ENCODE data around the gene IMMT.

The IMMT gene

GRCh38 chr2:86143307-86143706 lies 52.0 kb downstream of the IMMT start:
- H3K27me3 ChIP-seq (ENCODE audit: control insufficient read depth, insufficient read depth, low read length), result no peaks in the 10 kb centered on the region
- H3K4me3 ChIP-seq (ENCODE audit: low read depth, low read length), result no peak overlapping the region
- no peak overlapping the region for H3K27ac ChIP-seq (ENCODE audit: low read depth, low read length)
- H3K9me3 ChIP-seq (ENCODE audit: control insufficient read depth, insufficient read depth, low read length), result no peaks in the 10 kb centered on the region
- no peak overlapping the region for H3K9ac ChIP-seq (ENCODE audit: low read depth, low read length)
- H3K36me3 ChIP-seq (ENCODE audit: control insufficient read depth, insufficient read depth, low read length), result peaks cover 91% of the 10 kb centered on the region
- H3K4me1 ChIP-seq (ENCODE audit: control insufficient read depth, insufficient read depth, low read length), result no peaks in the 10 kb centered on the region

- Histone ChIP-seq H3K27ac (ENCODE audit: low read depth, low read length) (no peak overlapping the region), H3K9ac (ENCODE audit: low read depth, low read length) (no peak overlapping the region), H3K4me1 (ENCODE audit: control insufficient read depth, insufficient read depth, low read length) (no peaks in the 10 kb centered on the region), H3K9me3 (ENCODE audit: control insufficient read depth, insufficient read depth, low read length) (no peaks in the 10 kb centered on the region), H3K36me3 (ENCODE audit: control insufficient read depth, insufficient read depth, low read length) (peaks cover 91% of the 10 kb centered on the region), H3K4me3 (ENCODE audit: low read depth, low read length) (no peak overlapping the region), H3K27me3 (ENCODE audit: control insufficient read depth, insufficient read depth, low read length) (no peaks in the 10 kb centered on the region)
These were observed 52.6 kb downstream of the IMMT start for GRCh38 chr2:86142436-86143257.

GRCh38 chr2:86140969-86141392 lies 54.3 kb downstream of the IMMT start:
- H3K36me3 ChIP-seq (ENCODE audit: control insufficient read depth, insufficient read depth, low read length), result peaks cover 91% of the 10 kb centered on the region
- H3K4me3 ChIP-seq (ENCODE audit: low read depth, low read length), result no peak overlapping the region
- H3K4me1 ChIP-seq (ENCODE audit: control insufficient read depth, insufficient read depth, low read length), result no peaks in the 10 kb centered on the region
- no peak overlapping the region for H3K9ac ChIP-seq (ENCODE audit: low read depth, low read length)
- no peak overlapping the region for H3K27ac ChIP-seq (ENCODE audit: low read depth, low read length)
- H3K27me3 ChIP-seq (ENCODE audit: control insufficient read depth, insufficient read depth, low read length), result no peaks in the 10 kb centered on the region
- H3K9me3 ChIP-seq (ENCODE audit: control insufficient read depth, insufficient read depth, low read length), result no peaks in the 10 kb centered on the region

- Histone ChIP-seq H3K9me3 (ENCODE audit: control insufficient read depth, insufficient read depth, low read length) (no peaks in the 10 kb centered on the region), H3K27ac (ENCODE audit: low read depth, low read length) (no peak overlapping the region), H3K36me3 (ENCODE audit: control insufficient read depth, insufficient read depth, low read length) (peaks cover 91% of the 10 kb centered on the region), H3K4me3 (ENCODE audit: low read depth, low read length) (no peak overlapping the region), H3K27me3 (ENCODE audit: control insufficient read depth, insufficient read depth, low read length) (no peaks in the 10 kb centered on the region), H3K9ac (ENCODE audit: low read depth, low read length) (no peak overlapping the region), H3K4me1 (ENCODE audit: control insufficient read depth, insufficient read depth, low read length) (no peaks in the 10 kb centered on the region)
These were observed 55.3 kb downstream of the IMMT start for GRCh38 chr2:86139981-86140380.

- Histone ChIP-seq H3K9me3 (ENCODE audit: control insufficient read depth, insufficient read depth, low read length) (no peaks in the 10 kb centered on the region), H3K27me3 (ENCODE audit: control insufficient read depth, insufficient read depth, low read length) (no peaks in the 10 kb centered on the region), H3K4me3 (ENCODE audit: low read depth, low read length) (no peak overlapping the region), H3K4me1 (ENCODE audit: control insufficient read depth, insufficient read depth, low read length) (no peaks in the 10 kb centered on the region), H3K9ac (ENCODE audit: low read depth, low read length) (no peak overlapping the region), H3K27ac (ENCODE audit: low read depth, low read length) (no peak overlapping the region), H3K36me3 (ENCODE audit: control insufficient read depth, insufficient read depth, low read length) (peaks cover 91% of the 10 kb centered on the region)
These were observed 56.3 kb downstream of the IMMT start for GRCh38 chr2:86138736-86139625.

GRCh38 chr2:86136141-86136540 lies 59.1 kb downstream of the IMMT start:
- Histone ChIP-seq H3K27ac (ENCODE audit: low read depth, low read length) (no peak overlapping the region), H3K27me3 (ENCODE audit: control insufficient read depth, insufficient read depth, low read length) (no peaks in the 10 kb centered on the region), H3K9me3 (ENCODE audit: control insufficient read depth, insufficient read depth, low read length) (no peaks in the 10 kb centered on the region), H3K4me3 (ENCODE audit: low read depth, low read length) (no peak overlapping the region), H3K4me1 (ENCODE audit: control insufficient read depth, insufficient read depth, low read length) (no peaks in the 10 kb centered on the region), H3K9ac (ENCODE audit: low read depth, low read length) (no peak overlapping the region), H3K36me3 (ENCODE audit: control insufficient read depth, insufficient read depth, low read length) (peaks cover 100% of the 10 kb centered on the region)

- peaks cover 100% of the 10 kb centered on the region for H3K36me3 ChIP-seq (ENCODE audit: control insufficient read depth, insufficient read depth, low read length)
- no peak overlapping the region for H3K9ac ChIP-seq (ENCODE audit: low read depth, low read length)
- no peaks in the 10 kb centered on the region for H3K4me1 ChIP-seq (ENCODE audit: control insufficient read depth, insufficient read depth, low read length)
- H3K27ac ChIP-seq (ENCODE audit: low read depth, low read length), result no peak overlapping the region
- no peaks in the 10 kb centered on the region for H3K27me3 ChIP-seq (ENCODE audit: control insufficient read depth, insufficient read depth, low read length)
- H3K4me3 ChIP-seq (ENCODE audit: low read depth, low read length), result no peak overlapping the region
- no peaks in the 10 kb centered on the region for H3K9me3 ChIP-seq (ENCODE audit: control insufficient read depth, insufficient read depth, low read length)
These were observed 59.6 kb downstream of the IMMT start for GRCh38 chr2:86135653-86136052.

- no peaks in the 10 kb centered on the region for H3K4me1 ChIP-seq (ENCODE audit: control insufficient read depth, insufficient read depth, low read length)
- H3K9me3 ChIP-seq (ENCODE audit: control insufficient read depth, insufficient read depth, low read length), result no peaks in the 10 kb centered on the region
- no peaks in the 10 kb centered on the region for H3K27me3 ChIP-seq (ENCODE audit: control insufficient read depth, insufficient read depth, low read length)
- H3K27ac ChIP-seq (ENCODE audit: low read depth, low read length), result no peak overlapping the region
- no peak overlapping the region for H3K4me3 ChIP-seq (ENCODE audit: low read depth, low read length)
- peaks cover 99% of the 10 kb centered on the region for H3K36me3 ChIP-seq (ENCODE audit: control insufficient read depth, insufficient read depth, low read length)
- no peak overlapping the region for H3K9ac ChIP-seq (ENCODE audit: low read depth, low read length)
These were observed 60.6 kb downstream of the IMMT start for GRCh38 chr2:86134709-86135108.

- Histone ChIP-seq H3K4me3 (ENCODE audit: low read depth, low read length) (no peak overlapping the region), H3K9ac (ENCODE audit: low read depth, low read length) (no peak overlapping the region), H3K9me3 (ENCODE audit: control insufficient read depth, insufficient read depth, low read length) (no peaks in the 10 kb centered on the region), H3K27me3 (ENCODE audit: control insufficient read depth, insufficient read depth, low read length) (no peaks in the 10 kb centered on the region), H3K27ac (ENCODE audit: low read depth, low read length) (no peak overlapping the region), H3K36me3 (ENCODE audit: control insufficient read depth, insufficient read depth, low read length) (peaks cover 100% of the 10 kb centered on the region), H3K4me1 (ENCODE audit: control insufficient read depth, insufficient read depth, low read length) (no peaks in the 10 kb centered on the region)
These were observed 70.6 kb downstream of the IMMT start for GRCh38 chr2:86124683-86125082.

GRCh38 chr2:86123328-86123925 lies 71.8 kb downstream of the IMMT start:
- Histone ChIP-seq H3K9me3 (ENCODE audit: control insufficient read depth, insufficient read depth, low read length) (no peaks in the 10 kb centered on the region), H3K27me3 (ENCODE audit: control insufficient read depth, insufficient read depth, low read length) (no peaks in the 10 kb centered on the region), H3K4me1 (ENCODE audit: control insufficient read depth, insufficient read depth, low read length) (no peaks in the 10 kb centered on the region), H3K27ac (ENCODE audit: low read depth, low read length) (no peak overlapping the region), H3K36me3 (ENCODE audit: control insufficient read depth, insufficient read depth, low read length) (peaks cover 100% of the 10 kb centered on the region), H3K4me3 (ENCODE audit: low read depth, low read length) (no peak overlapping the region), H3K9ac (ENCODE audit: low read depth, low read length) (no peak overlapping the region)

GRCh38 chr2:86118130-86118529 lies 77.1 kb downstream of the IMMT start:
- H3K4me3 ChIP-seq (ENCODE audit: low read depth, low read length), result no peak overlapping the region
- H3K4me1 ChIP-seq (ENCODE audit: control insufficient read depth, insufficient read depth, low read length), result peaks cover 21% of the 10 kb centered on the region
- H3K27ac ChIP-seq (ENCODE audit: low read depth, low read length), result no peak overlapping the region
- H3K27me3 ChIP-seq (ENCODE audit: control insufficient read depth, insufficient read depth, low read length), result no peaks in the 10 kb centered on the region
- peaks cover 97% of the 10 kb centered on the region for H3K36me3 ChIP-seq (ENCODE audit: control insufficient read depth, insufficient read depth, low read length)
- no peaks in the 10 kb centered on the region for H3K9me3 ChIP-seq (ENCODE audit: control insufficient read depth, insufficient read depth, low read length)
- H3K9ac ChIP-seq (ENCODE audit: low read depth, low read length), result no peak overlapping the region
